Neutrophil (primary cell): ENCODE measurements around the gene LRMDA.
"Not testable (repeated sequence)": the region's sequence is repeated elsewhere in the genome, so short reads cannot be mapped to it uniquely, and the experiment has no call there.

Experiments used
- H3K27ac ChIP-seq: fragments of 200-600 bp; sonication (generic); 2 replicates; pipeline ENCODE4 v1.5.1; 2016; ENCODE audit warnings: mild to moderate bottlenecking, moderate library complexity
- H3K27me3 ChIP-seq: fragments of 200-600 bp; sonication (generic); 2 replicates; pipeline ENCODE4 v1.6.0; 2016; ENCODE audit warnings: mild to moderate bottlenecking
- H3K36me3 ChIP-seq: fragments of 200-600 bp; sonication (generic); 2 replicates; pipeline ENCODE4 v1.5.1; 2017
- H3K4me1 ChIP-seq, 2 experiments: fragments of 200-600 bp in 1 of 2; sonication (generic) in 1 of 2; 1 replicate in 1 of 2; 2 replicates in 1 of 2; pipeline versions ENCODE4 v1.5.1 to v1.6.1; 2013 to 2016; ENCODE audit warnings: low read depth in 1 of 2, low read length in 1 of 2, mild to moderate bottlenecking in 1 of 2, moderate library complexity in 1 of 2; ENCODE audit not compliant: control insufficient read depth in 1 of 2, insufficient read depth in 1 of 2
- H3K4me3 ChIP-seq, 2 experiments: fragments of 200-600 bp in 1 of 2; sonication (generic) in 1 of 2; 1 replicate in 1 of 2; 2 replicates in 1 of 2; pipeline ENCODE4 v1.5.1; 2013 to 2016; ENCODE audit warnings: low read depth in 1 of 2, low read length in 1 of 2, mild to moderate bottlenecking in 1 of 2, moderate library complexity in 1 of 2
- H3K9me3 ChIP-seq: fragments of 200-600 bp; sonication (generic); 2 replicates; pipeline ENCODE4 v1.5.1; 2016
- TF ChIP-seq, protein P1 (sequence below): fragments of 200-600 bp; sonication (generic); IDR thresholded peaks from 2 replicates; pipeline ENCODE4 v1.5.1; 2016; ENCODE audit warnings: antibody characterized with exemption

The LRMDA gene

DNA sequence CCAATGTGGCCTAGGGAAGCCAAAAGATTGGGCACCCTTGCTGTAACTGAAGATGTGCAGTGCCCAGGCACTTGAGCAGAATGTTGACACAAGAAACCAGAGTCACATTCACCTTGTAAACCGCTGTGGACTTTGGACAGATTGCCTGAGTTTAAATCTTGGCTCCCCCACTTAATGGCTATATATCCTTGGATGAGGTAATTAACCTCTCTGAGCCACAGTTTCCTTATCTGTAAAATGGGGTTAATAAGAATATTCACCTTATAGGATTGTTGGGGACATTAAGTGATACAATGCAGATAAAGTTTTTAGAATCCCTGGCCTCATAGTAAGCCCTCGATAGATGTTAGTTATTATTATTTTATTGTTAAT, 331.0 kb downstream of the LRMDA start:
- no peaks in the 10 kb centered on the region for H3K4me1 ChIP-seq
- H3K36me3 ChIP-seq, result no peaks in the 10 kb centered on the region
- TF ChIP-seq, protein P1, sequence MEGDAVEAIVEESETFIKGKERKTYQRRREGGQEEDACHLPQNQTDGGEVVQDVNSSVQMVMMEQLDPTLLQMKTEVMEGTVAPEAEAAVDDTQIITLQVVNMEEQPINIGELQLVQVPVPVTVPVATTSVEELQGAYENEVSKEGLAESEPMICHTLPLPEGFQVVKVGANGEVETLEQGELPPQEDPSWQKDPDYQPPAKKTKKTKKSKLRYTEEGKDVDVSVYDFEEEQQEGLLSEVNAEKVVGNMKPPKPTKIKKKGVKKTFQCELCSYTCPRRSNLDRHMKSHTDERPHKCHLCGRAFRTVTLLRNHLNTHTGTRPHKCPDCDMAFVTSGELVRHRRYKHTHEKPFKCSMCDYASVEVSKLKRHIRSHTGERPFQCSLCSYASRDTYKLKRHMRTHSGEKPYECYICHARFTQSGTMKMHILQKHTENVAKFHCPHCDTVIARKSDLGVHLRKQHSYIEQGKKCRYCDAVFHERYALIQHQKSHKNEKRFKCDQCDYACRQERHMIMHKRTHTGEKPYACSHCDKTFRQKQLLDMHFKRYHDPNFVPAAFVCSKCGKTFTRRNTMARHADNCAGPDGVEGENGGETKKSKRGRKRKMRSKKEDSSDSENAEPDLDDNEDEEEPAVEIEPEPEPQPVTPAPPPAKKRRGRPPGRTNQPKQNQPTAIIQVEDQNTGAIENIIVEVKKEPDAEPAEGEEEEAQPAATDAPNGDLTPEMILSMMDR, result no peak
- H3K27me3 ChIP-seq, result no peaks in the 10 kb centered on the region
- H3K4me3 ChIP-seq, result no peak overlapping the region
- H3K9me3 ChIP-seq, result no peaks in the 10 kb centered on the region
- no peak overlapping the region for H3K27ac ChIP-seq

DNA sequence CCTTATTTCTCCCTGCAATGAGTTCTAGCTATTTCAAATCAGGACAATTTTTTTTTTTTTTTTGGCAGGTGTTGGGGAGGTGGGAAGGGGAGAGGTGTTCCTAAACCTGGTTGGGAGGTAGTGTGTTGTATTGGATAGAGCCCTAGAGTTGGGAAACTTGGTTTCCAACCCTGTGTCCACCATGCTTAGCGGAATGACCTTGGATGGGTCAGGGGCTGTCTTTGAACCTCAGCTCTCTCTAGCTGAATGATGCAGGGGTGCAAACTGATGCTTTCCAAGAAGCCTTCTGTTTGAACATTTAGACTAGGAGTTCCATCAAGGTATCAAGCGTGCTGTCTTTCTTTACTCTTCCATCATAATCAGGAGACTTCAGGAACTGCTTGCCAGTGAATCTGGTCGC, 332.2 kb downstream of the LRMDA start:
- no peaks in the 10 kb centered on the region for H3K4me1 ChIP-seq
- no peak overlapping the region for H3K4me3 ChIP-seq
- TF ChIP-seq, protein P1, result no peak
- no peaks in the 10 kb centered on the region for H3K27me3 ChIP-seq
- H3K9me3 ChIP-seq, result no peaks in the 10 kb centered on the region
- H3K36me3 ChIP-seq, result no peaks in the 10 kb centered on the region
- no peak overlapping the region for H3K27ac ChIP-seq

DNA sequence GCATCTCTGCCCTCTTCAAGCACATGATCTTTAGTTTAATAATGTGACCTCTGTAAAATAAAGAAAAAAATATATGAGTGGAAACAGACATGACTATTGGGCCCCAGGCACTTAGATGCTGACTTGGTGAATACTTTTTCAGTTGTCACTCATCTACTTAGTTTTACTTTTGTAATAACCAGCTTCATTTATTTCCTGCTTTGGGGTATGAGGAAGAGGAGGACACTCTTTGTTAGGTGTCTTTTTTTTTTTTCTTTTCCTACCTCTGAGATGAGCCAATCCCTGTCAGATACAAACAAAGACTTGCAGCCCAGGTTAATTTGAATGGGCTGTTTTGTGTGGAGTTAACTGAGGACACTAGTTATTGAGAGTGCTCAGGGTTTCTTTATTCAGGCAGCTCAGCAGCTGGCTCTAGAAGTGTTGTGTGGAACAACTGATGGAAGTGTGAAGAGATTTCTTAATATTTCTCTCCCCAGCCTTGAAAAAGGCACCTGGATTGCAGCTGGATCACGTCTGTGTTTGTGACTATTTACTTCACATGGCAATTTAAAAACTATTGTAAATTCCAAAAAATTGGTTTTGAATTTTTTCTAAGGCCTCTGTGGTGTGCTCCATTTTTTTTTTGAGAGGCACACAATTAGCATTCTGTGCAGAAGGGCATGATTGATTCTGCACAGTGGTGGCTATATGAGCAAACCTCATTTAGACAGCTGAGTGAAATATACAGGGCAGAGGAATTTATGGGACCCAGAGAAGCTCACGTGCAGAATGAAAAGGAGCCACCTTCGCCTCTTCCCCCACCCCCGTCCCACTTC, 333.8 kb downstream of the LRMDA start:
- Histone ChIP-seq H3K36me3 (no peaks in the 10 kb centered on the region), H3K9me3 (no peaks in the 10 kb centered on the region), H3K4me3 (no peak overlapping the region), H3K27ac (no peak overlapping the region), H3K4me1 (no peaks in the 10 kb centered on the region), H3K27me3 (no peaks in the 10 kb centered on the region)
- TF ChIP-seq, protein P1, result no peak

DNA sequence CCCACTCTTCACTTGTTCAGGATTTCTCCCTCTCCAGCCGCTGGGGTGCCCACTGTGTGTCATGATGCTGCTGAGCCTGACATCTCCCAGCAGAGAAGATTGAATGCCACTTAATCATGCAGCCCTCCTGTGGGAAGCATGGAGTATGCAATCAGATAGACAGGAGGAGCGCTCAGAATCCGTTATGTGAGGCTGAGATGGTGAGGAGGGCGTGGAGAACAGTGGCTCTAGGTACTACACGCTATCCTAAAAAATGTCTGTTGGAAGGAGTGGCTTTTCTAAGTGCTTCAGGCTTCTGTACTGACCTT, 334.3 kb downstream of the LRMDA start:
- no peak overlapping the region for H3K4me3 ChIP-seq
- peaks cover 2 to 4% of the 10 kb centered on the region in 2 experiments for H3K4me1 ChIP-seq
- no peaks in the 10 kb centered on the region for H3K36me3 ChIP-seq
- no peaks in the 10 kb centered on the region for H3K27me3 ChIP-seq
- TF ChIP-seq, protein P1, result no peak
- H3K27ac ChIP-seq, result no peak overlapping the region
- no peaks in the 10 kb centered on the region for H3K9me3 ChIP-seq

DNA sequence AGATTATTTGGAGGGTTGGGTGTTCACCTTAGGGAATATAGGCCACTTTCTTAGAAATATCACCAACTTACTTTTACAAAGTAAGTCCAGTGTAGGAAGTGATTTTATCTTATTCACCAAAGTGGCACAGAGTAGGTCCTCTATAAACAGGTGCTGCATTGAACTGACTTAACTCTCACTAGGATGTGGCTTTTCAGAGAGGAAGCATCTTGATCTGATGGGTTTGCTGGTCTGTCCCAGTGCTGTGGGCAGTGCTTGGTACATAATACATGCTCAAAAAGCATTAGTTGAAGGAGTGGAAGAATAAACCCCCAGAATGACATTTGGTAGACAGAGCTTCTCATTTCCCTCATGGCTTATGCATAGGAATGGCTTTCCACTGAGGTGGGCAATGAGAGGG, 334.7 kb downstream of the LRMDA start:
- H3K27ac ChIP-seq, result no peak overlapping the region
- no peaks in the 10 kb centered on the region for H3K36me3 ChIP-seq
- TF ChIP-seq, protein P1, result no peak
- H3K9me3 ChIP-seq, result no peaks in the 10 kb centered on the region
- H3K4me1 ChIP-seq, result peaks cover 5 to 7% of the 10 kb centered on the region in 2 experiments
- H3K27me3 ChIP-seq, result no peaks in the 10 kb centered on the region
- no peak overlapping the region for H3K4me3 ChIP-seq

DNA sequence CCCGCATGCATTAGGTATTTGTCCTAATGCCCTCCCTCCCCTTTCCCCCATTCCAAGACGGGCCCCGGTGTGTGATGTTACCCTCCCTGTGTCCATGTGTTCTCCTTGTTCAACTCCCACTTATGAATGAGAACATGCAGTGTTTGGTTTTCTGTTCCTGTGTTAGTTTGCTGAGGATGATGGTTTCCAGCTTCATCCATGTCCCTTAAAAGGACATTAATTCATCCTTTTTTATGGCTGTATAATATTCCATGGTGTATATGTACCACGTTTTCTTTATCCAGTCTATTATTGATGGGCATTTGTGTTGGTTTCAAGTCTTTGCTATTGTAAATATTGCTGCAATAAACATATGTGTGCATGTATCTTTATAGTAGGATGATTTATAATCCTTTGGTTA, 335.3 kb downstream of the LRMDA start:
- H3K27ac ChIP-seq, H3K27me3 ChIP-seq, H3K9me3 ChIP-seq, H3K4me3 ChIP-seq, H3K36me3 ChIP-seq: not testable (repeated sequence)
- peaks cover 12% of the 10 kb centered on the region in 2 experiments for H3K4me1 ChIP-seq
